Activated naive CD4-positive, alpha-beta T cell treated with anti-CD3 and anti-CD28 coated beads for 36 hours (primary cell): ENCODE data around the gene OR4C13. TPM values are rescaled to one million over a fixed set of nuclear protein-coding genes. Genes with fewer than 3 reads are reported as not detected.
"Not testable (repeated sequence)": the region's sequence is repeated elsewhere in the genome, so short reads cannot be mapped to it uniquely, and the experiment has no call there.

Experiments
- CTCF ChIA-PET: fragments of 350-600 bp; sonication (Branson Sonifier 250); formaldehyde crosslinking; loops from one replicate; lab custom pipeline; 2021; ENCODE audit warnings: antibody characterized with exemption; lab: Charles Lee
- DNase-seq: peaks from one replicate; pipeline ENCODE4 v3.0.0-alpha.2; 2020
- H3K27ac Mint-ChIP-seq: one replicate; pipeline ENCODE4 v1.8.0; 2021; ENCODE audit warnings: mild to moderate bottlenecking, mixed read lengths
- H3K27me3 Mint-ChIP-seq: one replicate; pipeline ENCODE4 v1.8.0; 2021; ENCODE audit warnings: low read depth, mixed read lengths
- H3K36me3 Mint-ChIP-seq: one replicate; pipeline ENCODE4 v1.8.0; 2021; ENCODE audit warnings: low read depth, mixed read lengths
- H3K4me1 Mint-ChIP-seq: one replicate; pipeline ENCODE4 v1.8.0; 2021; ENCODE audit warnings: low read depth, mixed read lengths
- H3K4me3 Mint-ChIP-seq: one replicate; pipeline ENCODE4 v1.8.0; 2021; ENCODE audit warnings: mild to moderate bottlenecking, moderate library complexity, mixed read lengths
- H3K9me3 Mint-ChIP-seq: one replicate; pipeline ENCODE4 v1.8.0; 2021; ENCODE audit warnings: mixed read lengths
- intact Hi-C: fragments of 100-400 bp; cut with micrococcal nuclease; formaldehyde crosslinking; loops from one replicate; pipeline ENCODE4 v1.15.1; 2023
- total RNA-seq, 2 experiments: library from RNA; stranded (reverse); gene quantifications; one replicate each; pipeline ENCODE4 v1.2.3, GENCODE V29; 2021

Gene OR4C13
- not detected for total RNA-seq

DNA sequence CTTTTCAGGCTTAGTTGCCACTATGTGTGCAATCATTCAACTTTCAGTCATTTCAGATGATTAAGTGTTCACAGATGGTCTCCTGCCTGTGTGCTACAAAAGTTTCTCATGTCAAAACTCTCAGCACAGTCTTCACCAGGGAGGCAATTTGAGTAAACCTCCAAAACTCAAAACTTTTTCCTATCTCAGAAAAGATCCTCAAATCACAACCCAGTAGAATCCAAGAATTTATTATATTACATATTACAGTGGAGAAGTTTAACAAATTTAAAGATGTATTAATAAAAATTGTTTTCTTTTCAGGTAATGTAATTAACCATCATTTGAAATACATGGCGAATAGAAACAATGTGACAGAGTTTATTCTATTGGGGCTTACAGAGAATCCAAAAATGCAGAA lies at the start of gene OR4C13:
Gene OR4C13, plus strand, starts transcription at position 301 of the 400 bp plus-strand sequence. Its CDS starts 32 bp downstream, at position 333.
- H3K27me3 Mint-ChIP-seq: no peaks in the 10 kb centered on the region
- no peaks in the 10 kb centered on the region for H3K4me1 Mint-ChIP-seq
- peaks cover under 1% of the 10 kb centered on the region for H3K36me3 Mint-ChIP-seq
- intact Hi-C loops: no loop called here
- CTCF ChIA-PET: no interaction called here
- no peak within 1 kb of the TSS for H3K27ac Mint-ChIP-seq
- peaks cover 6% of the 10 kb centered on the region for H3K9me3 Mint-ChIP-seq
- no peak within 1 kb of the TSS for H3K4me3 Mint-ChIP-seq
- DNase-seq: no peak

DNA sequence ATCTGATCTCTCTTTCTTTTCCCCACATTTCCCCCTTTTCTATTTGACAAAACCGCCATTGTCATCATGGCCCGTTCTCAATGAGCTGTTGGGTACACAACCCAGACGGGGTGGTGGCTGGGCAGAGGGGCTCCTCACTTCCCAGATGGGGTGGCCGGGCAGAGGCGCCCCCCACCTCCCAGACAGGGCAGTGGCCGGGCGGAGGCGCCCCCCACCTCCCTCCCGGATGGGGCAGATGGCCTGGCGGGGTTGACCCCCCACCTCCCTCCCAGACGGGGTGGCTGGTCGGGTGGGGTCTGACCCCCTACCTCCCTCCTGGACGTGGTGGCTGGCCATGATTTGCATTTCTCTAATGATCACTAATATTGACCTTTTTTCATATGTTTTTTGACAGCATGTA lies 40.7 kb upstream of the OR4C13 start:
- H3K4me3 Mint-ChIP-seq, H3K27me3 Mint-ChIP-seq, DNase-seq, H3K4me1 Mint-ChIP-seq, H3K27ac Mint-ChIP-seq, H3K36me3 Mint-ChIP-seq, intact Hi-C loops, CTCF ChIA-PET: not testable (repeated sequence)
- H3K9me3 Mint-ChIP-seq: peaks cover 13% of the 10 kb centered on the region

DNA sequence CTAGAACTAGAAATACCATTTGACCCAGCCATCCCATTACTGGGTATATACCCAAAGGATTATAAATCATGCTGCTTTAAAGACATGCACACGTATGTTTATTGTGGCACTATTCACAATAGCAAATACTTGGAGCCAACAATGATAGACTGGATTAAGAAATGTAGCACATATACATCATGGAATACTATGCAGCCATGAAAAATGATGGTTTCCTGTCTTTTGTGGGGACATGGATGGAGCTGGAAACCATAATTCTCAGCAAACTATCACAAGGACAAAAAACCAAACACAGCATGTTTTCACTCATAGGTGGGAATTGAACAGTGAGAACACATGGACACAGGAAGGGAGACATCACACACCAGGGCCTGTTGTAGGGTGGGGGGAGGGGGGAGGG lies 3.5 kb upstream of the OR4C13 start:
- CTCF ChIA-PET, H3K4me1 Mint-ChIP-seq: not testable (repeated sequence)

DNA sequence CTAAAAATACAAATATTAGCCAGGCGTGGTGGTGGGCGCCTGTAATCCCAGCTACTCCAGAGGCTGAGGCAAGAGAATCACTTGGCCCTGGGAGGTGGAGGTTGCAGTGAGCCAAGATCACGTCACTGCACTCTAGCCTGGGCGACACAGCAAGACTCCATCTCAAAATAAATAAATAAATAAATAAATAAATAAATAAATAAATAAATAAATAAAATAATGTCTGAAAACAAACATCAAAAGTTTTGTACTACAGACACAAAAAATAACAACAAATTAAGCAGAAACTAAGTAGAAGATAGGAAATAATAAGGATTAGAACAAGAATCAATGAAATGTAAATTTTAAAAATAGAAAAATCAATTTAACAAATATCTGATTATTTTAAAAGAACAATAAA lies 21.2 kb downstream of the OR4C13 start:
- DNase-seq, H3K36me3 Mint-ChIP-seq, intact Hi-C loops, H3K27me3 Mint-ChIP-seq, H3K4me1 Mint-ChIP-seq, H3K4me3 Mint-ChIP-seq, H3K9me3 Mint-ChIP-seq, H3K27ac Mint-ChIP-seq, CTCF ChIA-PET: not testable (repeated sequence)

More for the DNA sequence above, 3.5 kb upstream of the OR4C13 start:
- DNase-seq, H3K27ac Mint-ChIP-seq, H3K4me3 Mint-ChIP-seq, intact Hi-C loops, H3K36me3 Mint-ChIP-seq, H3K27me3 Mint-ChIP-seq: not testable (repeated sequence)
- peaks cover 19% of the 10 kb centered on the region for H3K9me3 Mint-ChIP-seq

DNA sequence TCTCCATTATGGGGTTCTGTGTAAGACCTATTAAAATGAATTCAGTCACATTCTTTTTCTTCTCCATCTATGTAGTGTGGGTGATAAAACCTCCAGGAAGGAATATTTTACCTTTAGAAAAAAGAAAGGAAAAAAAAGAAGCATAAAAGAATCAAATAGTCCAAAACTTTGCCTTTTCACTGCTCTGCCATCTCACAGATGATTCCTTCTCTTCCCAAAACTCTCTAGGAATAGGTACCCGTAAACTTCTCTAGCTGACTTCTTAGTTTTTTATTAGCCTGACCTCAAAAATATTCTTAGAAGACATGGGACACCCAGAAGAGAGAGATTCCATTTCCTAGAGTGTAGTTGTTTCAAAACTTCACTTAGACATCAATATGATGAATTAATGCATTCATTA lies 30.2 kb downstream of the OR4C13 start, which contains the start of gene OR4C12:
Gene OR4C12, minus strand, starts transcription at position 101 of the 400 bp plus-strand sequence. Its CDS starts 34 bp downstream, at position 67.
- H3K4me1 Mint-ChIP-seq, CTCF ChIA-PET, H3K27me3 Mint-ChIP-seq, H3K36me3 Mint-ChIP-seq, H3K27ac Mint-ChIP-seq, intact Hi-C loops, H3K4me3 Mint-ChIP-seq, DNase-seq: not testable (repeated sequence)
- peaks cover 16% of the 10 kb centered on the region for H3K9me3 Mint-ChIP-seq

DNA sequence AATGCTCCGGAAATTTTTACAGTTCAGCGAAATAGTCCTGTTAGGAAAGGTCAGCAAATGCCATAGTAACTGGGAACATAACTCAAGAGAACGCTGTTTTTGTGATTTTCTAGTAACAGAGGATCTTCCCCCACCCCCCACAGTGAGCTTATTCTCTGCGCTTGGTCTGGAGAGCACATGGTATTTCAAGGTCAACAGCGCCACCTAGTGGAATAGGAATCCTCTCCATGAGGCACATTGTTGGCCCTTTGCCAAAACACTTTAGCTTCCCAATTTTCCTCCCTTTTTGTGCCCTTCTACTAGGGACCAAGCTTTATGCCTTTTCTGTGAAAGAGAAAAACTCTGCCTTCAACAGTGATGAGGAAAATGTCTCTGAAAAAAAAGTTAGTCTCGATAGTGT lies 43.4 kb downstream of the OR4C13 start:
- Mint-ChIP-seq H3K9me3 (peaks cover 14% of the 10 kb centered on the region), H3K36me3 (no peaks in the 10 kb centered on the region), H3K4me3 (no peak overlapping the region), H3K27me3 (no peaks in the 10 kb centered on the region), H3K27ac (no peak overlapping the region), H3K4me1 (no peaks in the 10 kb centered on the region)
- intact Hi-C loops: loop anchor here (10.0 kb wide), 1 partner anchor 1691 kb away; the partner anchor contains the start of gene OR4S1
- CTCF ChIA-PET: interaction anchor here (0.6 kb wide), 1 partner anchor 1786 kb away, joined by 3 read pairs; no protein-coding TSS in a partner anchor
- peak; percentile 58 for DNase-seq

Other genes starting within 250 kb of the OR4C13 start
- not detected for gene OR4C12, start 30.1 kb downstream of the OR4C13 start, total RNA-seq
- not detected for gene OR4C45, start 80.5 kb downstream of the OR4C13 start, total RNA-seq